GM12891 (cell line): ENCODE measurements around the gene SLPI.

Source experiments
- DNase-seq: peaks from one replicate; pipeline ENCODE4 v3.0.0; 2011; ENCODE audit warnings: low spot score; ENCODE audit not compliant: insufficient read length
- FAIRE-seq: peaks from 2 replicates; lab custom pipeline; 2011; peaks lifted over from hg19 to GRCh38; lab: Jason Lieb, UNC
- PAX5 ChIP-seq: IDR thresholded peaks from 2 replicates; pipeline ENCODE4 v1.6.1; 2011; ENCODE audit warnings: low read length, moderate library complexity, mild to moderate bottlenecking; ENCODE audit not compliant: insufficient read depth, severe bottlenecking
- POLR2A ChIP-seq: IDR thresholded peaks from 2 replicates; pipeline ENCODE4 v1.6.1; 2011; ENCODE audit warnings: low read depth, low read length, control low read depth
- POLR2AphosphoS5 ChIP-seq: IDR thresholded peaks from 2 replicates; pipeline ENCODE4 v1.6.1; 2011; ENCODE audit warnings: low read depth, low read length, control low read depth
- POU2F2 ChIP-seq: IDR thresholded peaks from 2 replicates; pipeline ENCODE4 v1.6.1; 2011; ENCODE audit warnings: low read depth, mild to moderate bottlenecking, control low read depth, low read length, moderate library complexity
- SPI1 ChIP-seq: IDR thresholded peaks from 2 replicates; pipeline ENCODE4 v1.6.1; 2011; ENCODE audit warnings: low read depth, low read length, control low read depth
- TAF1 ChIP-seq: IDR thresholded peaks from 2 replicates; pipeline ENCODE4 v1.6.1; 2011; ENCODE audit warnings: low read depth, low read length, control low read depth

Gene SLPI

GRCh38 chr20:45275338-45275737 lies 21.0 kb upstream of the SLPI start:
- no peak for FAIRE-seq
- no peak for DNase-seq
- TF ChIP-seq POLR2AphosphoS5, result no peak
- TF ChIP-seq POU2F2, result no peak
- TF ChIP-seq SPI1, result no peak
- no peak for TF ChIP-seq POLR2A
- no peak for TF ChIP-seq PAX5
- TF ChIP-seq TAF1, result no peak

GRCh38 chr20:45269754-45270270 lies 15.4 kb upstream of the SLPI start:
- DNase-seq (no peak), FAIRE-seq (no peak)
- TF ChIP-seq POLR2A, result no peak
- no peak for TF ChIP-seq SPI1
- TF ChIP-seq PAX5, result no peak
- TF ChIP-seq POU2F2, result no peak
- TF ChIP-seq TAF1, result no peak
- no peak for TF ChIP-seq POLR2AphosphoS5

GRCh38 chr20:45269056-45269455 lies 14.7 kb upstream of the SLPI start:
- DNase-seq (no peak), FAIRE-seq (no peak)
- no peak for TF ChIP-seq POLR2A
- TF ChIP-seq POLR2AphosphoS5, result no peak
- TF ChIP-seq SPI1, result no peak
- TF ChIP-seq PAX5, result no peak
- no peak for TF ChIP-seq TAF1
- no peak for TF ChIP-seq POU2F2

- no peak for TF ChIP-seq POU2F2
- TF ChIP-seq POLR2AphosphoS5, result no peak
- no peak for TF ChIP-seq TAF1
- no peak for TF ChIP-seq SPI1
- TF ChIP-seq PAX5, result no peak
- TF ChIP-seq POLR2A, result no peak
- FAIRE-seq, result no peak
- DNase-seq, result no peak
Observed at GRCh38 chr20:45268531-45268930, 14.2 kb upstream of the SLPI start.

- DNase-seq (no peak), FAIRE-seq (no peak)
- TF ChIP-seq POLR2AphosphoS5, result no peak
- no peak for TF ChIP-seq PAX5
- no peak for TF ChIP-seq POLR2A
- no peak for TF ChIP-seq POU2F2
- no peak for TF ChIP-seq TAF1
- no peak for TF ChIP-seq SPI1
Observed at GRCh38 chr20:45266977-45267376, 12.6 kb upstream of the SLPI start.

GRCh38 chr20:45263556-45264266 lies 9.3 kb upstream of the SLPI start:
- TF ChIP-seq POU2F2 (no peak), POLR2AphosphoS5 (no peak), POLR2A (no peak), SPI1 (no peak), TAF1 (no peak), PAX5 (no peak)
- no peak for FAIRE-seq
- DNase-seq, result no peak

GRCh38 chr20:45258664-45259063 lies 4.3 kb upstream of the SLPI start:
- TF ChIP-seq TAF1 (no peak), POU2F2 (no peak), PAX5 (no peak), POLR2A (no peak)
- DNase-seq (no peak), FAIRE-seq (no peak)

GRCh38 chr20:45258259-45258658 lies 3.9 kb upstream of the SLPI start:
- DNase-seq (no peak), FAIRE-seq (no peak)
- TF ChIP-seq PAX5 (no peak), SPI1 (no peak), TAF1 (no peak), POLR2A (no peak), POLR2AphosphoS5 (no peak), POU2F2 (no peak)

GRCh38 chr20:45257711-45258110 lies 3.3 kb upstream of the SLPI start:
- no peak for TF ChIP-seq POU2F2
- TF ChIP-seq SPI1, result no peak
- TF ChIP-seq POLR2A, result no peak
- TF ChIP-seq POLR2AphosphoS5, result no peak
- no peak for TF ChIP-seq PAX5
- TF ChIP-seq TAF1, result no peak
- FAIRE-seq (no peak), DNase-seq (no peak)

- DNase-seq (no peak), FAIRE-seq (no peak)
- TF ChIP-seq SPI1 (no peak), POLR2A (no peak)
Observed at GRCh38 chr20:45257161-45257560, 2.8 kb upstream of the SLPI start.
